ENCODE results near the gene COPZ1.

The COPZ1 gene

DNA sequence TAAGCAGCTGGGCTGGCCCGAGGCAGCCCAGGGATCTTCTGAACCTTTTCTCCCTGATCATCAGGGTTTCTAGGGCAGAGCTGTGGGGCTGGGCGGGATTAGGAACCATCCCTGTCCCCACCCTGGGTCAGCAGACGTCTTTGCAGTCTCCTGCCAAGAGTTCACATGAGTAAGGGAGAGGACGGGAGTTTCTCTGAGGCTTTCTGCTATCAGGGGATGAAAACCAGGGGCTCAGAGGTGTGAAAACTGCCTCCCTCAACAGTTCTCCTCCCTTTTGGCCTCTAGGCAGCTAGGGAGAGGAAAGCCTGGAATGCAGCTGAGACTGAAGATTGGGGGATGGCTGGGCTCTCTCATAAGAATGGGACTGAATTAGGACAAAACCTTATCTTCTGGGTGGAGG is 51.7 kb downstream of the COPZ1 start:
- DNase-seq (ENCODE audit: low read depth in 2 of 2, low spot score in 1 of 2), result no peak

DNA sequence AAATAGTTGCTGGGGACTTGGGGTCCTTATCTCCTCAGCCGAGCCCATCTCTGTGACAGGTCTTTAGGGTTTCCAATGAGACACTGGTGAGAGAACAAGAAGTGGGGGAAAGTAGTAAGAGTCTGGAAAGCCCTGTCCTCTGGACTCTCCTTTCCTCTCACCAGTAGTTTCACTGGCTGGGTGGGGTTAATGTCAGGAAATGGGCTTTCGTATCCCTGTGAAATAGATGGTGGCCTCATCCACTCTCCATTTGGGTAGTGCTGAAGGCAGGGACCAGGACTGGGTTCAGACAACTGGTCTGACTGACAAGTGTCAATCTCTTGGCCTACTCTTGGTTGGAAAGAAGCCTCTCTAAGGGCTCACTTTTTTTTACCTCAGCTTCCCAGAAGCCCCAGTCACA is 52.1 kb downstream of the COPZ1 start:
- DNase-seq (ENCODE audit: low read depth in 2 of 2, low spot score in 1 of 2), result no peak

DNA sequence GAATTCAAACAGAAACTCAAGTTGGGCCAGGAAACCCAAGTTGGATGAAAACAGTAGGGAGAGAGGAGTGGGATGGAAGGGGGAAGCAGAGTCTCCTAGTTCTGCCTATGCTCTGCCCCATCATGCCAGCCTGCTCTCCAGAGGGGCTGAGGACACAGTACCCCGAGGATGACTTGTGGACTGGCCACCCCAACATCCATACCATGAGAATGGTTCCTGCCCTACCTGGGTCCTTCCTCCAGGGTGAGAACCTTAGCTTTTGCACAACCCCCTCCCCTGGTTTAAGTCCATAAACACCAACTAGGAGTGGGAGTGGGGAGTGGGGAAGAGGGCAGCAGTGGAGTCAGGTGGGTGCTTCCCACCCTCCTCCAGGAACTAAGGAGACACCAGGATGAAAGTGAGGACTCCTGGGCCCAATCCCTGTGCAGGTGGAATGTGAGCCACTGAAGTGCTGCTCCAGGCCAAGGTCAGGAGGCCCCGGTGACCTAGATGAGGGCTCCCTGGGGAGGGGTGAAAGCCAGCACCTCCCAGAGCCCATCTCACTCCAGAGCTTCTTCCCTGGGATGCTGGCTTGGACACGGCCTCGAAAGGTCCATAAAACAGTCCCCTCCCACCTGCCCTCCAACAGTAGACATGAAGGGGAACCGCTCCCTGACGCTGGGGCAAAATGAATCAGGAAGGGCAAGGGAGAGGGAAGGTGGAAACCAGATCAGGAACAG is 53.0 kb downstream of the COPZ1 start:
- DNase-seq (ENCODE audit: low read depth in 2 of 2, low spot score in 1 of 2), result no peak

DNA sequence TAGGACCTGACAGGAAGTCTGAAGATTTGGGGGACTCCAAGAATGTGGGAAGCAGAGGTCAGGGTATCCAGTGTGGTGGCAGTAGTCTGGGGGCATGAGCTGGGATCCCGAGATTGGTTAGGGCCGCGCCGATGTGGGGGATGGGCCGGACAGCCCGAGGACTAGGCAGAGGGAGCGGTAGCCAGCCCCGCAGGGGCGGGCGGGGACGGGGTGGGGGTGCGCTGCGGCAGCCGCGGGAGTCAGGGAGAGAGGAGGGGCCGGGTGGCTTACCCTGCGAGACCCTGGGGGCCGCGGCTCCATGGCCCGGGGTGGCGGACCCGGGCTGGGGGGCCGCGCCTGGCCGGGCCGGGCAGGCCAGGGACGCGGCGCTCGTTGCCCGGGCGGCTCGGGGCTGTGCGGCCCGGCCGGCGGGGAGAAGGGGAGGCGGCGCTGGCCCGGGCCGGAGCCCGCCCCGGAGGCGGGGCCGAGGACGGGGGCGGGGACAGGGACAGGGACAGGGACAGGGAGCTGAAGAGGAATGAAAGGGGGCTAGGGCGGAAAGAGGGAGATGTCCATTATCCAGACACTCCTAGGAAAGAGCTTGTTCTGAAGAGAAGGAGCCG is 54.0 kb downstream of the COPZ1 start:
- DNase-seq (ENCODE audit: low read depth in 2 of 2, low spot score in 1 of 2), result no peak

DNA sequence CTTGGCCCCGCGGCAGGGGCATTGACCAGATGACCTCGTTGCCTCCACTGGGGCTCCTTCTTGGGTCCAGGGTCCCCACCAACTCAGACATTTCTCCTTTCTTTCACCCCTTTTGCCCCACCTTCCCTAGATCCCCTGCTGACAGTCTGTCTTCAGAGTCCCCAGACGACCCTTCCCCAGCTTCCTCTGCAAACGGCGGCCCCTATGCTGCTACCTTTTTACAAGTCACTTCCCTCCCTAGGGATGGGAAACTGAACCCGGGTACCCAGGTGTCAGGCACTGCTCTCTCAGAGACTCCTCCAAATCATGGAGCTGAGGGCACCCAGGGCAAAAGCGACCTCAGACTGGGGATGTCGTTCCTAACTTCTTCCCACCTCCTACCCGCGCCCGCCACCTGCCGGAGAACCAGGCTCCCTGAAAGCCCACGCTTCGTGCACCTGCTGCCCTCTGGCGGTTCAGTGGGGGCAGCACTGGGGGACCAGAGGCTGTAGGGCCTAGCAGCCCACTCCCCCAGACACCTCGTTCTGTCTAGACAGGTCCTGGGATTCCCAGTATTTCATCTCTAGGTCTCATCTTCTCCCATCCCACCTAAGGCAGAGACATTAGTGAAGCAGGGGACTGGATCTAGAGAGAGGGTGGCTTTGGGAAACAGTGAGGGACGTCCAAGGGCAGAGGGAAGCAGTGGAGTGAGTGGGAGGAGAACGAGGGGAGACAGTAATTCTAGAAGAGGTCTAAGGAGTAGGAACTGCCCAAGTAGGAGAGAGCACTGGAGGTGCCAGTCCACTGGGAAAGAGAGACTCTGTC is 54.7 kb downstream of the COPZ1 start:
- DNase-seq (ENCODE audit: low read depth in 2 of 2, low spot score in 1 of 2), result peak; percentile 75 to 78

GRCh38 chr12:54381136-54381535 is 56.2 kb downstream of the COPZ1 start:
- DNase-seq (ENCODE audit: low read depth in 2 of 2, low spot score in 1 of 2), result no peak

DNA sequence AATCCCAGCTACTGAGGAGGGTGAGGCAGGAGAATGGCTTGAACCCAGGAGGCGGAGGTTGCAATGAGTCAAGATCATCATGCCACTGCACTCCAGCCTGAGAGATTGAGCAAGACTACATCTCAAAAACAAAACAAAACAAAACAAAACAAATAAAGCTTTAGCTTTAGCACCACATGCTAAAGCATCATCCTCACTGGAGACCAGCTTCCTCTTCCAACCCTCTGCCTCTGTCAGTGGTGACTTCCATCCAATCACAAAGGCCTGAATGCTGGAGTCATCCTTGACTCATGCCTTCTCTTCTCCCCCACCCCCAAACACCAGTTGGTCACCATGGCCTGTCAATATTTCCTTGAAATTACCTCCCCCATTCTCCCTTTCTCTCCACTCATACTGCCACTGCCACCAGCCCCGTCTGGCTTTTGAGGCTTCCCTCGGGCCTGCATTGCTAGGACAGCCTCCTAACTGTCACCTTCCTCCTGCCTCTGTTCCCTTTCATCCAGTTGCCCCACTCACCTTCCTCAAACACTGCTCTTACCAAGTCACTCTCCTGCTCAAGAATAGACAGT is 58.2 kb downstream of the COPZ1 start:
- no peak for DNase-seq (ENCODE audit: low read depth in 2 of 2, low spot score in 1 of 2)

DNA sequence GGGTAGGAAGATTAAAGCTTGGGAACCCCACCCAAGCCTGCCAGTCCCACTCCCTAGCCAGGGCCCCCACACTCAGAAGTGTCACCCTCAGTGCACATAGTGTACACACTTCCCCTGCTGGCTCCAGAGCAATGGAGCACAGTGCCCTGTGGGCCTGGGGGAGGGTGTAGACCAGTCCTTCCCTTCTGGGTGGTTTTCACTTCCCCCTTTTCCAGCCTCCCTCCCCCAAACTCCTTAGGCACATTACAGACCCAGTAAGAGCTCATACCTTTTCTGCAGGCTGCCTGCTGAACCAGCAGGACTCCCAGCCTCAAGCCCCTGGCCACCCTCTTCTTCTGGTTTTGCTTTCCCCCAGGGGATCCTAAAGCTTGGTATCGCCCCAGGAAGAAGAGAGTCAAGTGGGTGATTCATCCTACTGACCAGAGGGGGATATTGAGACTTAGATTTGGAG is 59.7 kb downstream of the COPZ1 start, which contains the start of gene ZNF385A:
Gene ZNF385A, minus strand, starts transcription at position 143 of the 451 bp plus-strand sequence. CDS start 219 bp downstream, outside the sequence.
- no peak for DNase-seq (ENCODE audit: low read depth in 2 of 2, low spot score in 1 of 2)

- DNase-seq (ENCODE audit: low read depth in 2 of 2, low spot score in 1 of 2), result no peak
Observed at GRCh38 chr12:54385251-54385914, 60.5 kb downstream of the COPZ1 start.

DNA sequence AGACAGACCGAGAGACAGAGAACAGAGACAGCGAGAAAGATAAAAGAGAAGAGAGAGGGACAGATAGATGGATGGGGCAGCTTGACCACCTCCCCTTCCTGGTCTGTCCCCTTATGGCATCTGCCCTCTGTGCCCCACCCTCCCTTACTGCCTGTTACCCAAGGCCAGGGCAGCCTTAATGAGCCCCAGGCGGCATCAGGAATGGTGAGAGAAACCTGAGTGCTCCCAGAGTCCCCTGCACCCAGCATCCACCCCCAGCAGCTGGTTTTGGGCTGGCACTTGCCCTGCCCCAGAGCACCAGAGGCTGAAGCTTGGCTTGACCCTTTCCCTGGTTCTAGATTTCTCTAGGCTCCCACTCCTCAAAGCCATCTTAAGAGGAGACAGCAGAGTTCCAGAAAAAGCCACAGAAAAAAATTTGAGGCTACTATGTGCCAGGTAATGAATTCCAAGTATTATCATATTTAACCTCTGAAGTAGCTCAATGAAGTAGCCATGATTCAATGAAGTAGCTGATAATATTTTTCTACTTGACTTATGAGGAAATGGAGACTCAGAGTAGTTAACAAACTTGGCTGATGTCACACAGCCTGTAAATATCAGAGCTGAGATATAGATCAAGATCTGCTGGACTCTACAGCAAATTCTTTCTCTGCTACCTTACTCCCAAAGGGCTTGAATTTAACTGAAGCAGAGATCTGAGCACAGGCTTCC is 61.6 kb downstream of the COPZ1 start:
- DNase-seq (ENCODE audit: low read depth in 2 of 2, low spot score in 1 of 2), result no peak

GRCh38 chr12:54387114-54387467 is 62.2 kb downstream of the COPZ1 start:
- no peak for DNase-seq (ENCODE audit: low read depth in 2 of 2, low spot score in 1 of 2)

DNA sequence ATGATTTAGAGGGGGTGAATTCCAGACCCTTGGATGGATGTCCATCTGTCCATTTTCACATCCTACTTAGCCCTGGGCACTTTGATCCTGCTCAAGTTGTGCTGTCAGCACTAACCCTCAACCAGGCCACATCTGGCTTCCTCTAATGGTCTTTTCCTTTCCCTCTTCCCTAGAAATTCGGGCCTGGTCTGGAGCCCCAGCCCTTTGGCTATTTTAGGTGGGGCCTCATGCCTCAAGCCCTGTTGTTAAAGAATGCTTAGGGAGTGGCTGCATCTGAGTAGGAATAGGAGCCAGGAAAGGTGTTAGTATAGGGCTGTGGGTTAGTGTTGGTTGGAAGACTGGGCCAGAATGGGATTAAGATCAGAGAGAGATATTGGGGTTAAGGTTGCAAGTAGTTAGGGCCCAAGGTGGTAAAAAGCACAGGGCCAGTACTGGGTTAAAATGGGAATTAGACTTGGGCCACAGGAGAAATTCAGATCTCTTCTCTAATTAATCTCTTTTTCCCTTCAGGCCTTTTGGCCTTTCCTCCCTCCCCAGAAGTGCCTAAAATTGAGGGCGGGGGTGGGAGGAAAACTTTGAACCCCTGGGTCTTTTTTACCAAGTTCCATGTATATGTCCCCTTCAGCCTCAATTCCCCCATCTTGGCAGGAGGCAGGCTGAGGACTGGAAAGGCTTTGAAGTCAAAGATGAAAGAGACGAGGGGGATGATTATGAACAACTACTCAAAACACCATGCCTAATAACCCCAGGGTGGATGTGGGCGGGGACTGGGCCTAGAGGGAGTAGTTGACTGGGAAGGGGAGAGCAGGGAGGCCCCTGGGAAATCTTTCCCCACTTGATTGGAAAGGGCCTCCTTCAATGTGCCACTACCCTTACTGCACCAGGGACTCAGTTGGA is 63.6 kb downstream of the COPZ1 start:
- DNase-seq (ENCODE audit: low read depth in 2 of 2, low spot score in 1 of 2), result no peak

DNA sequence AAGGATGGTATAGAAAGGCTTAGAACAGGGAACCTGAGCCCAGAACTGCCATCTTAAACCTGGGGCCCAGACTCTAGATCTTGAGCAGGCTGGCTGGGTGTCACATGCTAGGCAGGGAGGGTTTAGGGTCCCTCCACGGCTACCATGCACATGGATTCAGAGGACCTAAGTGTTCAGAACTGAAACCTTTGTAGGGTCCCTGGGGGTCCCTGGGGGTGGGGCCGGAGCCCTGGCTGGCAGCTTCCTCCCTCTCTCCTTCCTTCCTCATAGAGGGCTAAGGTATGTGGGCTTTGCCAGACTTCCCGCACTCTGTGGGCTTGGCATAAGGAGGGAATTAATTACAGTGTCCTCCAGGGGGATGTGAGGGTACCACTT is 64.2 kb downstream of the COPZ1 start:
- no peak for DNase-seq (ENCODE audit: low read depth in 2 of 2, low spot score in 1 of 2)

- DNase-seq (ENCODE audit: low read depth in 2 of 2, low spot score in 1 of 2), result no peak
Observed at GRCh38 chr12:54389607-54390175, 64.8 kb downstream of the COPZ1 start.

DNA sequence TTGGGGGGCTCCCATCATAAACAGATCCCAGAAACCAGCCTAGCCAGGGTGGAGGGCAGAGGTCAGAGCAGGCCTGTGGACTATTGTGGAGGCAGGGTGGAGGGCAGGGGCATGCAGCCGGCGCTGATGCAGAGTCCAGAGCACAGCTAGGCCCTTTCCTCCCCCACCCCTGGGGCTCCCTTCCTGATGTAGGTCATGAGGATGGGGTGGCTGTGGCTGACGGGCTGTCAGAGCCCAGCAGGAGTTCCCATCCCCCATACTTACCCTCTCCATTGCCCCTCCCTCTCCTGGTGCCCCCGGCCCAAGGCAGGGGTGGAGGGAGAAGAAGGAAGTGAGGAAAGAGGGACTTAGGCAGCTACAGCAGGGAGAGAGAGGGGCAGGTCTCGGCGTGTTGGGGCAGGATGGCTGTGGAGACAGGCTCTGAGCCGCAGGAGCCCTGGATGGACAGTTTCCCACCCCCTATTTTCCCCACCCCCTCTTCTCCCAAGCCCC is 65.3 kb downstream of the COPZ1 start:
- no peak for DNase-seq (ENCODE audit: low read depth in 2 of 2, low spot score in 1 of 2)

- DNase-seq (ENCODE audit: low read depth in 2 of 2, low spot score in 1 of 2), result peak; percentile 36 to 46
Observed at GRCh38 chr12:54390668-54391551, 66.0 kb downstream of the COPZ1 start.

DNA sequence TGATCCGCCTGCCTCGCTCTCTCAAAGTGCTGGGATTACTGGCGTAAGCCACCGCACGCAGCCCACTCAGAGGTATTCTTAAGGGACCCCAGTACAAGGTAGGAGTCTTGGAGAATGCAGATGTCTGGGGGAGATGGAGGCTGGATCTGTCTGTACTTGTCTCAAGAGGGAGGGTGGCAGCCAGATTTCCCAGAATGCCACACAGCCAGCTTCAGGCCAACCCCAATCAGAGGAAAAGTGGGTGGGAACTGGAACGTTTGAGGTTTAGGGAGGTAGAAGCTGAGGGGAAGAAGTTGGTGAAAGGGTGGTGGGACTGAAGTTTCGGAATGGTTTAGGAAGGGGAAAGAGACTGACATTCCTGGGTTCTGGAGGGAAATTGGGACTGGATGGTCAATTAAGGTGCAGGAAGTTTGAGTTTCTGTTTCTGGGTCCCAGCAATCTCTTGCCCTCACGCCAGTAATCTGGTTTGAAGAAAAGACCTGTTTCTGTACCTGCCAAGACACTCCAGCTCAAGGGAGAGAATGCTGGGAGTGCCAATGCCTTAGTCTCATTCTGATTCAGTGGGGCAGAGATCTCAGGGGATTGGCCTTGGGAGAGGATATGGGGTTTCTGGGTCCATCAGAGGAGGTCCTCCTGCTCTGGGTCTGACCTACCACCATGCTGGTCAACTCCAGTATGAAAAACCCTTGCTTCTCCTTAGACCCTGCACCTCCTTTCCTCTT is 67.7 kb downstream of the COPZ1 start:
- no peak for DNase-seq (ENCODE audit: low read depth in 2 of 2, low spot score in 1 of 2)
